Body of pancreas (tissue), 4 donors: Measurements from ENCODE around the gene SLC41A3.

ENCODE experiments used
- POLR2A ChIP-seq, 3 donors: fragments of 450-650 bp; IDR thresholded peaks; one replicate each; pipeline ENCODE4 v1.6.1; 2016; ENCODE audit warnings: antibody characterized with exemption in 3 of 3, mild to moderate bottlenecking in 2 of 3
- TF ChIP-seq, protein P1 (sequence below), 7 experiments: fragments of 450-650 bp in 4 of 7; fragments of 200-600 bp in 3 of 7; sonication (generic) in 3 of 7; IDR thresholded peaks; one replicate each; pipeline ENCODE4 v1.5.1; 2016 to 2019; ENCODE audit warnings: antibody characterized with exemption in 7 of 7

DNA sequence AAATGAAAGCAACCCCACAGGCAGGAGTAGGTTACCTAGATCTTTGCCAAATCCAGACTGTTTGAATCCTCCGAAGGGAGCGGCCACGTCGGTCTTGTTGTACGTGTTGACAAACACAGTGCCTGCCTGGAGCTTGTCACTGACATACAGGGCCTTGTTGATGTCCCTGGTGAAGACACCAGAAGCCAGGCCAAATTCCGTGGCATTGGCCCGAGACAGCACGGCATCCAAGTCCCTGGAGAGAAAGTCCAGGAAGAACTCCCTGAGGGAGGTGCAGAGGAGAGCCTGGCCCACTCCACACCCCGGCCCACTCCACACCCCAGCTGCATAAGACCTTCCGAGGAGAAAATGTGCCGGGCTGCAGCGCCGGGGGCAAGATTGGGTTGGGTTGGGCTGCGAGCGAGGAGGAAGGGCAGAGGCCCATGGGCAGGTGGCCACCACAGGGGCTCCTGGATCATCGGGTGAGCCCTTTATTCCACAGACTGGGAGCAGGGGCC is 21.8 kb upstream of the SLC41A3 start:
- TF ChIP-seq, protein P1, sequence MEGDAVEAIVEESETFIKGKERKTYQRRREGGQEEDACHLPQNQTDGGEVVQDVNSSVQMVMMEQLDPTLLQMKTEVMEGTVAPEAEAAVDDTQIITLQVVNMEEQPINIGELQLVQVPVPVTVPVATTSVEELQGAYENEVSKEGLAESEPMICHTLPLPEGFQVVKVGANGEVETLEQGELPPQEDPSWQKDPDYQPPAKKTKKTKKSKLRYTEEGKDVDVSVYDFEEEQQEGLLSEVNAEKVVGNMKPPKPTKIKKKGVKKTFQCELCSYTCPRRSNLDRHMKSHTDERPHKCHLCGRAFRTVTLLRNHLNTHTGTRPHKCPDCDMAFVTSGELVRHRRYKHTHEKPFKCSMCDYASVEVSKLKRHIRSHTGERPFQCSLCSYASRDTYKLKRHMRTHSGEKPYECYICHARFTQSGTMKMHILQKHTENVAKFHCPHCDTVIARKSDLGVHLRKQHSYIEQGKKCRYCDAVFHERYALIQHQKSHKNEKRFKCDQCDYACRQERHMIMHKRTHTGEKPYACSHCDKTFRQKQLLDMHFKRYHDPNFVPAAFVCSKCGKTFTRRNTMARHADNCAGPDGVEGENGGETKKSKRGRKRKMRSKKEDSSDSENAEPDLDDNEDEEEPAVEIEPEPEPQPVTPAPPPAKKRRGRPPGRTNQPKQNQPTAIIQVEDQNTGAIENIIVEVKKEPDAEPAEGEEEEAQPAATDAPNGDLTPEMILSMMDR (IDR thresholded peaks at IDR 0.05), result no peak
- no peak for TF ChIP-seq POLR2A (IDR thresholded peaks at IDR 0.05)
